Hematopoietic multipotent progenitor cell treated with erythropoietin and hydrocortisone succinate and interleukin-3 and kit ligand, for 8 days (in vitro differentiated cells): ENCODE data around the gene PHF13.
A peak's percentile ranks its signal among the peaks of the same experiment; 100 is the strongest.

Experiments
- DNase-seq: peaks from one replicate; pipeline ENCODE4 v3.0.0-alpha.2; 2015

PHF13 gene

DNA sequence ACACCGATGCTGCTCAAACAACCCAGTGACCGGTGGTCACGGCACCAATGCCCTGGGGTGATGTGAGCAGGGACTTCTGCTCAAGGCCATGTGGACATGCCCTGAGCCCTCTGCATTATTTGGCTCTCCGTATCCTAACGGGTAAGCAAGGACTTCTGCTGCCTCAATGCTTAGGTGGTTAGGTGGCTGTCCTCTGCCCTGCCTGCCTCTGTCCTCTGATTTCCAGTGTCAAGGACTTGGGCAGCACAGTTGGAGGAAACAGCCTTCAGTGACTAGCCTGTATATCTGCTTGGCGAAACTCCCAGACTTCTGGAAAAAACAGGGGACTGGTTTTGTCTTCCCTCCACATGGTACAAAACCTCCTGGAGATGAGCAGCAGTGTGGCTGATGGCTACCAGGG is 53.6 kb downstream of the PHF13 start:
- peak; percentile 21 for DNase-seq

DNA sequence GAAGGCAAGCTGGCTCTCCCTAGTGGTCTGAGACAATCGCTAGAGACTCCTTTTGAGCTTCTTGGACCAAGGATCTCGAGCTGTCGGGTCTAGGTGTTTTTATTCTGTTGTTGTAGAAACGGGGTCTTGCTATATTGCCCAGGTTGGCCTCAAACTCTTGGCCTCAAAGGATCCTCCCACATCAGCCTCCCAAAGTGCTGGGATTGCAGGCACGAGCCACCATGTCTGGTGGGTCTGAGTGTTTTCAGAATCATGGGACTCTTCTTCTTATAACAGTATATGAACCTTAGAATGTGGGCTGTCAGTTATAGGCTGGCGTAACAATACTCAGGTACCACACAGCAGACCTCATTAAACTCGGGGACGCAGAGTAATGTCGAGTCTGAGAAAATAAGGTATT is 55.0 kb downstream of the PHF13 start:
- DNase-seq, result no peak

DNA sequence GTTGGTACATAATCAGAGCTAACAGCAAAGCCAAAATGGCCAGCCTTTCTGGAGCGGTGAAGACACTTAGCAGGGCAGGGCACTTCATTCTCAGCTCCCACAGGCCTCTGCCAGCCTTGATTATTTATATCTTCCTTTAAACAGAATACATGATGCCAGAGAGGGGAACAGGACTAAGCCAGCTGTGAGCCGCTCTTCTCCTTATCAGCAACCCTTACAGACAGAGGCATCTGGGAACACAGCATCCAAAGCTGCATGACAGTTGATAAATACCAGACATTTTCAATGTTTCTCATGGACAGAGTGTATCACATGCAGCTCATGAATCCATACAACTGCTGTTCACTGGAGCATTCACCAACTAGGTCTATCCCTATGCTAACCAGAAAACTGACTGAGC is 59.0 kb downstream of the PHF13 start:
- DNase-seq, result peak; percentile 99
